ENCODE measurements around the gene HOXB2. TPM values are rescaled to one million over a fixed set of nuclear protein-coding genes. Genes with fewer than 3 reads are reported as not detected.
A peak's percentile ranks its signal among the peaks of the same experiment; 100 is the strongest.

HOXB2 gene
- total RNA-seq, 1 donor from 2014 or later: 35.6 TPM

DNA sequence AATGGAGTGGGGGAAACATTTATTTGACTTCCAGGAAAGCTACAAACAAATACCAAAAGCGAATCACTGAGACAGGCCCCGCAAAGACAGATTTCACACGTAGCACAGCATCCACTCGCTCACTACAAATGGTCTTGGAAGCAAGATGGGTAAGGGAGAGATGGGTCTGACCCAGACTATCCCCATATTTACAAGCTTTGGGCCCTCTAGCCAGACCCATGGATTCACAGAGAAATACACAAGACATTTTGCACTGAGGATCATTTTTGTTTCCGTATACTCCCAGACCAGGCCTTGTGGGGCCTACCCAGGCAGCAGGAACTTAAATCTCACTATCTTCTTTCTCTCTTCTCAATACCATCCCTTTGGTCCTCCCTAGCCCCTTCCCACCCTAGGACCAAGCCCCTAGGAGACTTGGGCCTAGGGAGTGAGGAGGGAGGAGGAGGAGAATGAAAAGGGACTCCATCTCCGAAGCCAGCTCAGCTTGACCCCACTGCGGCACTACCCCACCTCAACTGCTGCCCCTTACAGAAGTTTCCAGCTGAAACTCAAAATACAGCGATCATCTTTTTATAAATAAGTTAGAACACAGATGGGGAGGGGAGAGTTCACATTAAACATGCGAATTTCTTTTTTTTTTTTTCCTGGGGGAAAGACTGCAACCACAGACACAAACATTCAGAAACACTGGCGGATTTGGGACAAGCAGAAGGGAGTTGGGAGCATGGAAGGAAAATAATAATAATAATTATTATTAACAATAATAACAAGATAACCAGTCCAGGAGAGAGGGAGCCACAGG, 46.5 kb upstream of the HOXB2 start:
- Mint-ChIP-seq H3K9me3 (no peaks in the 10 kb centered on the region), H3K27ac (peak overlapping the region; percentile 97), H3K36me3 (peaks cover 33% of the 10 kb centered on the region), H3K27me3 (peaks cover 94% of the 10 kb centered on the region), H3K4me1 (ENCODE audit: unreplicated experiment) (peaks cover 49% of the 10 kb centered on the region), H3K4me3 (peak overlapping the region; percentile 91)
- TF ChIP-seq, protein P1, sequence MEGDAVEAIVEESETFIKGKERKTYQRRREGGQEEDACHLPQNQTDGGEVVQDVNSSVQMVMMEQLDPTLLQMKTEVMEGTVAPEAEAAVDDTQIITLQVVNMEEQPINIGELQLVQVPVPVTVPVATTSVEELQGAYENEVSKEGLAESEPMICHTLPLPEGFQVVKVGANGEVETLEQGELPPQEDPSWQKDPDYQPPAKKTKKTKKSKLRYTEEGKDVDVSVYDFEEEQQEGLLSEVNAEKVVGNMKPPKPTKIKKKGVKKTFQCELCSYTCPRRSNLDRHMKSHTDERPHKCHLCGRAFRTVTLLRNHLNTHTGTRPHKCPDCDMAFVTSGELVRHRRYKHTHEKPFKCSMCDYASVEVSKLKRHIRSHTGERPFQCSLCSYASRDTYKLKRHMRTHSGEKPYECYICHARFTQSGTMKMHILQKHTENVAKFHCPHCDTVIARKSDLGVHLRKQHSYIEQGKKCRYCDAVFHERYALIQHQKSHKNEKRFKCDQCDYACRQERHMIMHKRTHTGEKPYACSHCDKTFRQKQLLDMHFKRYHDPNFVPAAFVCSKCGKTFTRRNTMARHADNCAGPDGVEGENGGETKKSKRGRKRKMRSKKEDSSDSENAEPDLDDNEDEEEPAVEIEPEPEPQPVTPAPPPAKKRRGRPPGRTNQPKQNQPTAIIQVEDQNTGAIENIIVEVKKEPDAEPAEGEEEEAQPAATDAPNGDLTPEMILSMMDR (conservative IDR thresholded peaks at IDR 0.05): no peak
- DNase-seq (ENCODE audit: extremely low spot score, unreplicated experiment): no peak

DNA sequence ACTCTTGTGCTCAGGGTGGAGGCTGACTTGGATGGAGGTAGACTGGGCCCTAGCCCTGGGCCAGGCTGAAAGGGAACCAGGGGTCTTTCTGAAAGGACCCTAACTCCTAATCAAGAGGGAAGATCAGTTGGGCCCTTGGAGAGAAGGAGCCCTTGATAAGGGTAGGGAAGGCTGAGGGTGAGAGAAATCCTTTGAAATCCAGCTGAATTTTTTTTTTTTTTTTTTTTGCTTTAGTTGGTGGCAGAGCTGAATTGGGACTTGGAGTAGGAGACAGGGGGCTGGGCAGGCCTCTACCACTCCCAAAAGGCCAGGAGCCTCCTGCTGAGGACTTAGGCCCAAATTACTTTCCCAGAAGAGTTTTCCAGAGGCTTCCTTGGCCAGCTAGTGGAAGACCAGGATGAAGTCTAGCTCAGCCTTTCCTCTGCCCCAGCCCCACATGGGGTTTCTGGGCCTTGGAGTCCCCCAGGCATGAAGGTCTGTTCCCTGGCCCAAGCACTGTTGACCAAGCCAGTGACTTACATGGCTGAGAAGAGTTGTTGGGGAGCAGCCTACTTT, 45.8 kb upstream of the HOXB2 start:
- Mint-ChIP-seq H3K27me3 (peaks cover 96% of the 10 kb centered on the region), H3K36me3 (peaks cover 38% of the 10 kb centered on the region), H3K9me3 (no peaks in the 10 kb centered on the region), H3K4me1 (ENCODE audit: unreplicated experiment) (peaks cover 48% of the 10 kb centered on the region), H3K27ac (peak overlapping the region; percentile 97), H3K4me3 (peak overlapping the region; percentile 91)
- DNase-seq (ENCODE audit: extremely low spot score, unreplicated experiment): no peak
- TF ChIP-seq, protein P1 (conservative IDR thresholded peaks at IDR 0.05): no peak

DNA sequence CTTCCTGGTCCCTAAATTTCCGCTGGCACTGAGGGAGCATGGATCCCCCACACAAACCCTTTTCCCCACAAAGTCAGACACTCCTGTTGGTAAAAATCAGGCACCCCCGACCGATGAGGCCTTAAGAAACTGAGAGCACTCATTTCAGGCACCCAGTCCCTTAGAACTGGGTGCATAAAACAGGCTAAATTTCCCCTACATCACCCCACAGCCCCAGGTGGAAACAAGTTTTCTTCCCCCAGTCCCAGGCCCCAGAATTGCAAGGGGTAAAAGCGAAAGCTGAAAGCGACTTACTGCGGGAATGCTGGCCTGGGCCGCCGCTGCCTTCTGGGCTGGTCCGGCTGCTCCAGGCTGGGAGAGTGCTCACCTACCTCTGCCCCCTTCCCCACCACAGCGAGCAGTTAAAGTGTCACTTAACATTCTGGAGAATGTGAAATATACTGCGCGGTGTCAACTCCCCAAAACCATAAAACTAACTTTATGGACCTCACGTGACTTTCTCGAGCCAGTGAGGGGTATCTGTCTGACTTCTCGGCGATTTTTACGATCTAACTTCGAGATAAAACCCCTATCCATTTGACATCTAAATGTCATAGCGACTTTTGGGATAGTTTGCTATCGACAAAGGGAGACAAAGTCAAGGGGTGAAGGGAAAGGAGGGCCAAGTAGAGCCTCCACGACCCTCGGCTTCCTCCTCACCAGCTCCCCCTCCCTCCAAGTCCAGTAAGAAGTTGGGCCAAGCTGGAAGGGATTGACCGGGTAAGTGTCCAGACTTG, 45.1 kb upstream of the HOXB2 start, which contains the start of gene HOXB3:
TSS of gene HOXB3 (minus strand) at position 411 of the 776 bp plus-strand sequence. CDS start 37,767 bp downstream, outside the sequence.
- Mint-ChIP-seq H3K4me1 (ENCODE audit: unreplicated experiment) (peaks cover 47% of the 10 kb centered on the region), H3K9me3 (no peaks in the 10 kb centered on the region), H3K4me3 (peak within 1 kb of the TSS; percentile 91), H3K27me3 (peaks cover 96% of the 10 kb centered on the region), H3K36me3 (peaks cover 42% of the 10 kb centered on the region), H3K27ac (peak within 1 kb of the TSS; percentile 97)
- no peak for DNase-seq (ENCODE audit: extremely low spot score, unreplicated experiment)
- TF ChIP-seq, protein P1 (conservative IDR thresholded peaks at IDR 0.05): no peak

DNA sequence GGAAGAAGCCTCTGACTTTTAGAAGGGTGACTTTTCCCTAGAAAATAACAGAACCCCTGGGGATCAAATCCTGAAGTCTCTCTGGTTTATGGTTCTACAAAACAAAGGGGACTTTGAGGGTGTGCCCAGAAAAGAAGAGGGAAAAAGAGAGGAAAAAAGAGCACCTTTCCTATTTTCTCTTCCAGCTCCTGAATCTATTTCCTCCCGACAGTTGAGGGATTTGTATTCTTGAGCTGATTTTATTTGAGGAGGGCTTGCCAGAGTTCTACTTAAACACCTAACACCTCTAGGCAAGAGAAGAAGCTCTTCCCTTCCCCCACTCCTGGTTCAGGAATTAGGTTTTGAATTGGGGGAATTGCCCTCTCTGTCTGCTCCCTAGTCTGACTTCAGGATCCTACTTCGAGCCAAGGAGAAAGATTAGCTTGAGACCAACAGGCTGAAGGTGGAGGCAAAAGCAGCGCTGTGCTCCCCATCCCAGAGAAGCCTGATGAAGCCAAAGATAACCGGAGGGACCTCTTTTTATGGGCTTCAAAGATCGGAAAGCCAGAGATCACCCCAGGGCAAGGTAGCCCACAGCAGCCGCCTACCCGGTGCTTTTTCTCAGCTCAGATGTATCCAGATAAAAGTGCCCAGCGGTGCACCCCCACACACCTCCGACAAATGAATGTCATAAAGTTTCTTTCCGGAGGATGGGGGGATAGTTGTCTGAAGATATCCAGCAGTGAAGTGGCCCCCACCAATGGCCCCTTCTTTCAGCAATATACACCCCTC, 44.3 kb upstream of the HOXB2 start:
- no peaks in the 10 kb centered on the region for H3K9me3 Mint-ChIP-seq
- no peak for DNase-seq (ENCODE audit: extremely low spot score, unreplicated experiment)
- TF ChIP-seq, protein P1 (conservative IDR thresholded peaks at IDR 0.05): no peak
- peak overlapping the region; percentile 97 for H3K27ac Mint-ChIP-seq
- peaks cover 49% of the 10 kb centered on the region for H3K4me1 Mint-ChIP-seq (ENCODE audit: unreplicated experiment)
- H3K36me3 Mint-ChIP-seq: peaks cover 44% of the 10 kb centered on the region
- H3K4me3 Mint-ChIP-seq: peak overlapping the region; percentile 91
- peaks cover 97% of the 10 kb centered on the region for H3K27me3 Mint-ChIP-seq

GRCh38 chr17:48588528-48588927, 43.6 kb upstream of the HOXB2 start:
- Mint-ChIP-seq H3K27ac (peak overlapping the region; percentile 97), H3K36me3 (peaks cover 49% of the 10 kb centered on the region), H3K4me3 (peak overlapping the region; percentile 91), H3K4me1 (ENCODE audit: unreplicated experiment) (peaks cover 52% of the 10 kb centered on the region), H3K27me3 (peaks cover 97% of the 10 kb centered on the region), H3K9me3 (no peaks in the 10 kb centered on the region)
- no peak for DNase-seq (ENCODE audit: extremely low spot score, unreplicated experiment)
- TF ChIP-seq, protein P1 (conservative IDR thresholded peaks at IDR 0.05): no peak

Measured in type B pancreatic cell (in vitro differentiated cells).